Measurements from ENCODE around the gene CDK2AP2.
"Not testable (repeated sequence)": the region's sequence is repeated elsewhere in the genome, so short reads cannot be mapped to it uniquely, and the experiment has no call there.

CDK2AP2 gene

GRCh38 chr11:67469508-67469811 lies 38.5 kb downstream of the CDK2AP2 start:
- Histone ChIP-seq H3K4me1 (peaks cover 40 to 62% (median 51%) of the 10 kb centered on the region in 10 experiments), H3K36me3 (no peaks in the 10 kb centered on the region), H4K20me1 (no peaks in the 10 kb centered on the region), H3K27ac (peak overlapping the region in 10 of 11 experiments; percentile 47 to 79 (median 72); a peak in 19 of 22 replicates), H3K4me2 (peak overlapping the region; percentile 89 to 97 (median 91)), H3K4me3 (peak overlapping the region; percentile 73 to 91 (median 84)), H3K9ac (peak overlapping the region; percentile 71 to 84 (median 77)), H3K27me3 (no peaks in the 10 kb centered on the region), H3K9me3 (replicated peaks in 1 of 11) (no peaks in the 10 kb centered on the region)
- TF ChIP-seq Cebpa-rat (IDR thresholded peaks at IDR 0.05): no peak

- Histone ChIP-seq H3K36me3 (no peaks in the 10 kb centered on the region), H3K9ac (peak within 1 kb of the TSS; percentile 77 to 92 (median 86)), H3K4me2 (peak within 1 kb of the TSS; percentile 89 to 100 (median 96)), H4K20me1 (no peaks in the 10 kb centered on the region), H3K27ac (peak within 1 kb of the TSS; percentile 47 to 85 (median 79); a peak in 21 of 22 replicates), H3K4me3 (peak within 1 kb of the TSS; percentile 73 to 91 (median 84)), H3K9me3 (replicated peaks in 1 of 11) (no peaks in the 10 kb centered on the region), H3K27me3 (no peaks in the 10 kb centered on the region), H3K4me1 (peaks cover 45 to 63% (median 56%) of the 10 kb centered on the region in 10 experiments)
- TF ChIP-seq Cebpa-rat (IDR thresholded peaks at IDR 0.05): no peak
Observed at GRCh38 chr11:67468759-67469507, 39.0 kb downstream of the CDK2AP2 start, which contains the start of gene TMEM134. TSS of gene TMEM134 (minus strand) at chr11:67469251. CDS start at chr11:67469192, 59 bp downstream.

DNA sequence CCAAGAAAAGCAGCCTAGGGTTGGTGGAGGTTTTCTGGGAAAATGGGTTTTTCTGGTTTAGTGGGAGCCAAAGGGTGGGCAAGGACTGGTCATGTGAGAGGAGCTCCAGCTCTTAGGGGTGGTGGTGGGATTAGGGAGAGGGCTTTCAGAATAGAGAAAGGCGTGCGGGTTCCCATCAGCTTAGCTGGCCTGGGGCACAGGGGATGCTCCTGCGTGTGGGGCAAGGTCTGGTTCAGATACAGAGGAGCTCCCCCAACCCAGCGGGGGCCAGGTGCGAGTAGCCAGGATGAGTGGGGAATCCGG lies 39.6 kb downstream of the CDK2AP2 start:
- Histone ChIP-seq H3K9ac (peak overlapping the region; percentile 77 to 92 (median 86)), H3K27ac (peak overlapping the region; percentile 47 to 85 (median 76); a peak in 21 of 22 replicates), H3K4me1 (peaks cover 51 to 63% (median 60%) of the 10 kb centered on the region in 10 experiments), H3K27me3 (no peaks in the 10 kb centered on the region), H3K4me3 (peak overlapping the region; percentile 73 to 91 (median 84)), H4K20me1 (no peaks in the 10 kb centered on the region), H3K4me2 (peak overlapping the region; percentile 89 to 100 (median 96)), H3K9me3 (replicated peaks in 1 of 11) (no peaks in the 10 kb centered on the region), H3K36me3 (no peaks in the 10 kb centered on the region)
- TF ChIP-seq Cebpa-rat (IDR thresholded peaks at IDR 0.05): no peak

DNA sequence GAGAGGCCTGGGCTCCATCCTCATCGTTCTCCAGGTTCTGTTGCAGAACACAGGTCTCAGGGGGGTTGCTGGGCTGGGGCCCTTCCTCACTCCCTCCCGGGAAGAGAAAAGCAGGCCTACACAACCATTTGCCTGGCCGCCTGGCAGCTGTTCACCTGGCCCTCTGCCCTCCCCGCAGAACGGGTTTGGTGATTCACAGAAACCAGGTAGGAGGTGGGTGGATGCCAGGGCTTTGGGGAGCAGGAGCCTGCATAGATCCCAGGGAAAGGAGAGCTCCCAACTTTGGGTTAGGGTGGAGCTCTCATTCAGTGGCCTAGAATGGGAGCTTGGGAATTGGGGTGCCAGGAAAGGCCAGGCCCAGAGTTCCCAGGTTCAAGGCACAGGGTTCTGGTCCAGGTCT lies 39.9 kb downstream of the CDK2AP2 start:
- no peak for TF ChIP-seq Cebpa-rat (IDR thresholded peaks at IDR 0.05)
- Histone ChIP-seq H3K27me3 (no peaks in the 10 kb centered on the region), H4K20me1 (no peaks in the 10 kb centered on the region), H3K4me3 (peak overlapping the region; percentile 73 to 91 (median 84)), H3K4me2 (peak overlapping the region; percentile 89 to 100 (median 96)), H3K27ac (peak overlapping the region in 10 of 11 experiments; percentile 70 to 85 (median 78); a peak in 16 of 22 replicates), H3K9ac (peak overlapping the region; percentile 77 to 92 (median 86); a peak in 21 of 22 replicates), H3K4me1 (peaks cover 52 to 67% (median 62%) of the 10 kb centered on the region in 10 experiments), H3K9me3 (replicated peaks in 1 of 11) (no peaks in the 10 kb centered on the region), H3K36me3 (no peaks in the 10 kb centered on the region)

GRCh38 chr11:67466962-67467771 lies 40.8 kb downstream of the CDK2AP2 start:
- H3K27me3 ChIP-seq: no peaks in the 10 kb centered on the region
- no peaks in the 10 kb centered on the region for H3K9me3 ChIP-seq (replicated peaks in 1 of 11)
- H3K4me3 ChIP-seq: peak overlapping the region in 3 of 10 experiments; percentile 79 to 91 (median 87); a peak in 3 of 20 replicates
- peak overlapping the region in 1 of 11 experiments; percentile 50; a peak in 2 of 22 replicates for H3K27ac ChIP-seq
- peak overlapping the region in 9 of 11 experiments; percentile 78 to 92 (median 86); a peak in 10 of 22 replicates for H3K9ac ChIP-seq
- no peaks in the 10 kb centered on the region for H4K20me1 ChIP-seq
- peaks cover 52 to 69% (median 63%) of the 10 kb centered on the region in 10 experiments for H3K4me1 ChIP-seq
- H3K4me2 ChIP-seq: peak overlapping the region; percentile 89 to 100 (median 96)
- no peak for TF ChIP-seq Cebpa-rat (IDR thresholded peaks at IDR 0.05)
- H3K36me3 ChIP-seq: no peaks in the 10 kb centered on the region

DNA sequence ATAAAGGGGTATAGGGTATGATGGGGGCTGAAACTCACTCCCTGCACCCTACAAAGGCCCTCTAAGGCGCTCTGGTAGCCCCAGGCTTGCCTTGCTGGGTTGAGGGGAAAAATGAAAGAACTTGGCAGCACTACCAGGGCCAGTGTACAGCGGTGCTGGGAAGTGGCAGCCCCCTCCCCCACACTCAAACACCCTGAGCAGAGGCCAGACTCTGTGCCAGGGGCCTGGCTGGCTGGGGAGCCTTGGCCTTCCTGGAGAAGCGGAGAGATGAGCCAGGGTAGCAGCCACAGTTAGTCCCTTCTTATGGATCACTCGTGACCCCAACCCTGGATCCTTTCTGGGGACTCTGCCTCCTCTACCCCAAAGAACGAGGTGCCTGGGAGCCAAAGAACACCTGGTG lies 41.6 kb downstream of the CDK2AP2 start:
- no peaks in the 10 kb centered on the region for H3K9me3 ChIP-seq (replicated peaks in 1 of 11)
- peak overlapping the region in 3 of 11 experiments; percentile 42 to 85 (median 50); a peak in 4 of 22 replicates for H3K27ac ChIP-seq
- H3K9ac ChIP-seq: peak overlapping the region in 1 of 11 experiments; percentile 35; a peak in 2 of 22 replicates
- TF ChIP-seq Cebpa-rat (IDR thresholded peaks at IDR 0.05): no peak
- H3K4me3 ChIP-seq: no peak overlapping the region
- H3K36me3 ChIP-seq: no peaks in the 10 kb centered on the region
- no peaks in the 10 kb centered on the region for H4K20me1 ChIP-seq
- H3K27me3 ChIP-seq: no peaks in the 10 kb centered on the region
- peak overlapping the region; percentile 24 to 99 (median 91); a peak in 18 of 22 replicates for H3K4me2 ChIP-seq
- peaks cover 52 to 69% (median 63%) of the 10 kb centered on the region in 10 experiments for H3K4me1 ChIP-seq

- H3K27me3 ChIP-seq; H3K9me3 ChIP-seq (replicated peaks in 1 of 11); H4K20me1 ChIP-seq; H3K36me3 ChIP-seq: not testable (repeated sequence)
- peak overlapping the region; percentile 75 to 87 (median 84); a peak in 18 of 22 replicates for H3K9ac ChIP-seq
- peaks cover 52 to 69% (median 61%) of the 10 kb centered on the region in 10 experiments for H3K4me1 ChIP-seq
- peak overlapping the region in 9 of 11 experiments; percentile 78 to 91 (median 84); a peak in 16 of 22 replicates for H3K27ac ChIP-seq
- peak overlapping the region in 9 of 10 experiments; percentile 62 to 81 (median 71); a peak in 16 of 20 replicates for H3K4me3 ChIP-seq
- peak overlapping the region; percentile 84 to 99 (median 93) for H3K4me2 ChIP-seq
Observed at GRCh38 chr11:67465530-67465929, 42.4 kb downstream of the CDK2AP2 start.

DNA sequence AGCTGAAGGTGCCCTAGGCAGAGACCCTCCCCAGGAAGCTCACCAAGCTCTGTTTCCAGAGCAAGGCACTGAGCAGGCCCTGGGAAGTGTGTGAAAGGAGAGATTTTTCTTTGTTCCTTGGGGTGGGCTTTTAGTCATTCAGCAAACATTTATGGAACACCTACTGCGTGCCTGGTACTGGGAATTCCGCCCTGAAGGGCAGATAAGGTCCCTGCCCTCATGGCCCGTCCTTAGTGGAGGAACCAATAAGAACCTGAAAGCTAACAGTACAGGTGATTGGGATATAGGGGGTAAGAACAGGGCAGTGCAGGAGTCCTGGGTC lies 42.8 kb downstream of the CDK2AP2 start:
- H3K4me1 ChIP-seq: peaks cover 54 to 67% (median 63%) of the 10 kb centered on the region in 10 experiments
- H3K9me3 ChIP-seq (replicated peaks in 1 of 11): no peaks in the 10 kb centered on the region
- H3K4me3 ChIP-seq: peak overlapping the region; percentile 62 to 81 (median 71)
- H3K36me3 ChIP-seq: no peaks in the 10 kb centered on the region
- H3K9ac ChIP-seq: peak overlapping the region; percentile 75 to 87 (median 84)
- H3K4me2 ChIP-seq: peak overlapping the region; percentile 84 to 99 (median 93)
- H4K20me1 ChIP-seq: no peaks in the 10 kb centered on the region
- no peak for TF ChIP-seq Cebpa-rat (IDR thresholded peaks at IDR 0.05)
- H3K27ac ChIP-seq: peak overlapping the region; percentile 77 to 91 (median 84)
- H3K27me3 ChIP-seq: no peaks in the 10 kb centered on the region
